Osteoblast (primary cell): ENCODE measurements around the gene NDUFB7. TPM values are rescaled to one million over a fixed set of nuclear protein-coding genes. Genes with fewer than 3 reads are reported as not detected.
A peak's percentile ranks its signal among the peaks of the same experiment; 100 is the strongest.
"Not testable (repeated sequence)": the region's sequence is repeated elsewhere in the genome, so short reads cannot be mapped to it uniquely, and the experiment has no call there.

Experiments used
- DNase-seq: peaks from one replicate; pipeline ENCODE4 v3.0.0; 2011; ENCODE audit warnings: low spot score, mixed read lengths; ENCODE audit not compliant: insufficient read length; ENCODE audit errors: missing footprints
- H2AFZ ChIP-seq: 2 replicates; pipeline ENCODE4 v1.6.0; 2011; ENCODE audit warnings: mild to moderate bottlenecking, low read length
- H3K27ac ChIP-seq: 2 replicates; pipeline ENCODE4 v1.5.1; 2011; ENCODE audit warnings: mild to moderate bottlenecking, low read depth, low read length, moderate library complexity
- H3K27me3 ChIP-seq: 2 replicates; pipeline ENCODE4 v1.6.0; 2012; ENCODE audit warnings: mild to moderate bottlenecking, control low read depth, inconsistent platforms, low read length, moderate library complexity; ENCODE audit not compliant: insufficient read depth
- H3K36me3 ChIP-seq: 2 replicates; pipeline ENCODE4 v1.5.1; 2011; ENCODE audit warnings: mild to moderate bottlenecking, low read length, control low read depth, moderate library complexity; ENCODE audit not compliant: insufficient read depth
- H3K4me1 ChIP-seq: 2 replicates; pipeline ENCODE4 v1.5.1; 2011; ENCODE audit warnings: mild to moderate bottlenecking, low read length, control low read depth, moderate library complexity; ENCODE audit not compliant: insufficient read depth
- H3K4me2 ChIP-seq: 2 replicates; pipeline ENCODE4 v1.6.0; 2011; ENCODE audit warnings: mild to moderate bottlenecking, low read length; ENCODE audit not compliant: insufficient read depth
- H3K4me3 ChIP-seq: fragments of 200-600 bp; sonication (generic); 3 replicates; pipeline ENCODE4 v1.5.1; 2012; ENCODE audit warnings: mild to moderate bottlenecking, low read length, inconsistent platforms; ENCODE audit not compliant: insufficient read depth
- H3K79me2 ChIP-seq: 2 replicates; pipeline ENCODE4 v1.6.0; 2012; ENCODE audit warnings: mild to moderate bottlenecking, low read length, control low read depth, inconsistent platforms; ENCODE audit not compliant: insufficient read depth
- H3K9me3 ChIP-seq: 2 replicates; pipeline ENCODE4 v1.5.1; 2011; ENCODE audit warnings: low read depth, low read length, control low read depth
- H4K20me1 ChIP-seq: 2 replicates; pipeline ENCODE4 v1.6.0; 2012; ENCODE audit warnings: mild to moderate bottlenecking, low read length, control low read depth; ENCODE audit not compliant: insufficient read depth
- CTCF ChIP-seq: IDR thresholded peaks from 2 replicates; pipeline ENCODE4 v1.5.1; 2011; ENCODE audit warnings: mild to moderate bottlenecking, low read depth, low read length, moderate library complexity; ENCODE audit errors: extremely low read depth
- total RNA-seq: library from RNA; depleted of rRNA; stranded (reverse); fragments of >200 nt; gene quantifications from 2 replicates; pipeline ENCODE4 v1.2.3, GENCODE V29; 2012

Gene NDUFB7
- total RNA-seq, 1 donor: 219 TPM

- H3K4me2 ChIP-seq, DNase-seq, H3K27ac ChIP-seq, H3K27me3 ChIP-seq, H3K36me3 ChIP-seq, H4K20me1 ChIP-seq, H3K9me3 ChIP-seq, H3K79me2 ChIP-seq, H3K4me3 ChIP-seq, H2AFZ ChIP-seq, H3K4me1 ChIP-seq: not testable (repeated sequence)
Observed at GRCh38 chr19:14584372-14584771, 12.5 kb upstream of the NDUFB7 start.

GRCh38 chr19:14582894-14583340 lies 11.1 kb upstream of the NDUFB7 start, which contains the start of gene CLEC17A:
Gene CLEC17A, plus strand, starts transcription at chr19:14583084. Its CDS starts 77 bp downstream, at chr19:14583161.
- Histone ChIP-seq H3K4me3 (no peak within 1 kb of the TSS), H3K4me1 (no peaks in the 10 kb centered on the region), H3K36me3 (no peaks in the 10 kb centered on the region), H3K4me2 (no peak within 1 kb of the TSS), H3K79me2 (no peaks in the 10 kb centered on the region), H4K20me1 (no peaks in the 10 kb centered on the region), H3K9me3 (no peaks in the 10 kb centered on the region), H3K27ac (no peak within 1 kb of the TSS), H2AFZ (no peak within 1 kb of the TSS), H3K27me3 (no peaks in the 10 kb centered on the region)
- TF ChIP-seq CTCF: no peak
- peak; percentile 10 for DNase-seq

- no peaks in the 10 kb centered on the region for H3K79me2 ChIP-seq
- H3K27me3 ChIP-seq: no peaks in the 10 kb centered on the region
- no peak overlapping the region for H3K27ac ChIP-seq
- no peaks in the 10 kb centered on the region for H3K9me3 ChIP-seq
- no peak overlapping the region for H2AFZ ChIP-seq
- H3K4me2 ChIP-seq: no peak overlapping the region
- DNase-seq: peak; percentile 42
- no peak for TF ChIP-seq CTCF
- H3K4me3 ChIP-seq: no peak overlapping the region
- H4K20me1 ChIP-seq: no peaks in the 10 kb centered on the region
- H3K36me3 ChIP-seq: no peaks in the 10 kb centered on the region
- H3K4me1 ChIP-seq: no peaks in the 10 kb centered on the region
Observed at GRCh38 chr19:14580623-14581237, 8.9 kb upstream of the NDUFB7 start.

- no peaks in the 10 kb centered on the region for H3K4me1 ChIP-seq
- H3K27ac ChIP-seq: no peak overlapping the region
- H4K20me1 ChIP-seq: no peaks in the 10 kb centered on the region
- H3K4me2 ChIP-seq: no peak overlapping the region
- H3K79me2 ChIP-seq: no peaks in the 10 kb centered on the region
- no peak overlapping the region for H3K4me3 ChIP-seq
- no peaks in the 10 kb centered on the region for H3K36me3 ChIP-seq
- no peak overlapping the region for H2AFZ ChIP-seq
- DNase-seq: peak; percentile 13
- H3K27me3 ChIP-seq: no peaks in the 10 kb centered on the region
- TF ChIP-seq CTCF: no peak
- H3K9me3 ChIP-seq: no peaks in the 10 kb centered on the region
Observed at GRCh38 chr19:14577885-14578427, 6.1 kb upstream of the NDUFB7 start.
